A549 (cell line): Measurements from ENCODE around the gene CCDC102B. TPM values are rescaled to one million over a fixed set of nuclear protein-coding genes. Genes with fewer than 3 reads are reported as not detected.

Experiments
- ATAC-seq, 2 experiments: fragments of 200-7000 bp in 1 of 2; fragments of >200 bp in 1 of 2; cut with Nextera tagmentation in 1 of 2; cut with Tn5 transposase in 1 of 2; 3 replicates each; pipeline versions ENCODE4 v1.8.0 to v1.9.1; 2018 to 2020; ENCODE audit warnings: mild to moderate bottlenecking in 1 of 2, moderate library complexity in 1 of 2
- CTCF ChIA-PET: fragments of 300-600 bp; sonication (Branson Sonifier 250); formaldehyde crosslinking; extraction: SDS; loops from one replicate; lab custom pipeline; 2021; ENCODE audit warnings: antibody characterized with exemption, inconsistent platforms; lab: Yijun Ruan, JAX
- POLR2A ChIA-PET: fragments of 350-600 bp; formaldehyde crosslinking; extraction: SDS; loops from one replicate; lab custom pipeline; 2021; ENCODE audit warnings: antibody characterized with exemption, inconsistent platforms; lab: Yijun Ruan, JAX
- DNase-seq, 2 experiments: peaks; one replicate each; pipeline versions ENCODE4 v3.0.0 to v3.0.0-alpha.2; 2011 to 2016; ENCODE audit warnings: low read depth in 1 of 2, low spot score in 1 of 2
- FAIRE-seq: peaks from 2 replicates; lab custom pipeline; 2011; peaks lifted over from hg19 to GRCh38; lab: Jason Lieb, UNC
- H3K27ac ChIP-seq, 2 experiments: fragments of >200 bp; sonication (Bioruptor Twin); formaldehyde crosslinking; 3 replicates each; pipeline ENCODE4 v1.5.1; 2016 to 2017
- H3K4me1 ChIP-seq: fragments of >200 bp; sonication (Bioruptor Twin); formaldehyde crosslinking; 3 replicates; pipeline ENCODE4 v1.6.1; 2016
- H3K4me2 ChIP-seq: fragments of >200 bp; sonication (Bioruptor Twin); formaldehyde crosslinking; 3 replicates; pipeline ENCODE4 v1.6.1; 2016
- H3K4me3 ChIP-seq: fragments of >200 bp; sonication (Bioruptor Twin); formaldehyde crosslinking; 3 replicates; pipeline ENCODE4 v1.5.1; 2016
- H3K9me3 ChIP-seq: fragments of >200 bp; sonication (Bioruptor Twin); formaldehyde crosslinking; 3 replicates; pipeline ENCODE4 v1.6.1; 2016
- ATOH8 ChIP-seq: fragments of 250-450 bp; sonication (Bioruptor Pico); IDR thresholded peaks from 2 replicates; pipeline ENCODE4 v1.5.0; 2020; ENCODE audit warnings: low read depth, mild to moderate bottlenecking, moderate library complexity
- BCL3 ChIP-seq: fragments of >200 bp; sonication (Bioruptor Twin); formaldehyde crosslinking; IDR thresholded peaks from 3 replicates; pipeline ENCODE4 v1.6.1; 2016
- CBX8 ChIP-seq: fragments of 200-600 bp; sonication (generic); IDR thresholded peaks from 2 replicates; pipeline ENCODE4 v1.6.1; 2016
- CHD4 ChIP-seq: fragments of 200-600 bp; sonication (generic); IDR thresholded peaks from 2 replicates; pipeline ENCODE4 v1.6.1; 2016; ENCODE audit warnings: antibody characterized with exemption, mild to moderate bottlenecking, borderline replicate concordance
- EHMT2 ChIP-seq: fragments of 200-600 bp; sonication (generic); IDR thresholded peaks from 2 replicates; pipeline ENCODE4 v1.6.1; 2016; ENCODE audit warnings: antibody characterized with exemption, low read depth, mild to moderate bottlenecking, moderate library complexity
- ELK1 ChIP-seq: fragments of 150-350 bp; IDR thresholded peaks from 2 replicates; pipeline ENCODE4 v1.6.1; 2014; ENCODE audit warnings: low read depth, mild to moderate bottlenecking, low read length
- EP300 ChIP-seq, 2 experiments: fragments of >200 bp; sonication (Bioruptor Twin); formaldehyde crosslinking; IDR thresholded peaks; 2 replicates in 1 of 2; 3 replicates in 1 of 2; pipeline ENCODE4 v1.6.1; 2016 to 2017
- FOSB ChIP-seq: fragments of 250-450 bp; sonication (Bioruptor Pico); IDR thresholded peaks from 2 replicates; pipeline ENCODE4 v1.5.0; 2020; ENCODE audit warnings: mild to moderate bottlenecking, moderate library complexity
- FOSL2 ChIP-seq, 2 experiments: fragments of 450-650 bp in 1 of 2; fragments of >200 bp in 1 of 2; sonication (Bioruptor Twin) in 1 of 2; formaldehyde crosslinking; IDR thresholded peaks; 2 replicates each; pipeline versions ENCODE4 v1.5.0 to v1.6.1; 2016 to 2020; ENCODE audit warnings: mild to moderate bottlenecking in 1 of 2, moderate library complexity in 1 of 2
- FOXS1 ChIP-seq: fragments of 250-450 bp; sonication (Bioruptor Pico); IDR thresholded peaks from 2 replicates; pipeline ENCODE4 v1.5.0; 2020; ENCODE audit warnings: mild to moderate bottlenecking, moderate library complexity
- HES2 ChIP-seq: fragments of >200 bp; sonication (Bioruptor Twin); formaldehyde crosslinking; IDR thresholded peaks from 2 replicates; pipeline ENCODE4 v1.6.1; 2016
- HEYL ChIP-seq: fragments of 250-450 bp; sonication (Bioruptor Pico); IDR thresholded peaks from 2 replicates; pipeline ENCODE4 v1.8.0; 2021; ENCODE audit warnings: mild to moderate bottlenecking, moderate library complexity
- HOXA7 ChIP-seq: fragments of 250-450 bp; sonication (Bioruptor Pico); IDR thresholded peaks from 2 replicates; pipeline ENCODE4 v1.5.0; 2020; ENCODE audit warnings: mild to moderate bottlenecking, moderate library complexity
- HOXB13 ChIP-seq: fragments of 250-450 bp; sonication (Bioruptor Pico); IDR thresholded peaks from 2 replicates; pipeline ENCODE4 v1.5.0; 2020; ENCODE audit warnings: low read depth, mild to moderate bottlenecking, moderate library complexity
- JUN ChIP-seq, 2 experiments: fragments of >200 bp; sonication (Bioruptor Twin); formaldehyde crosslinking; IDR thresholded peaks; 2 replicates in 1 of 2; 3 replicates in 1 of 2; pipeline ENCODE4 v1.6.1; 2016 to 2017
- MAX ChIP-seq: IDR thresholded peaks from 2 replicates; pipeline ENCODE4 v1.6.1; 2012
- NFE2L2 ChIP-seq: fragments of 150-350 bp; conservative IDR thresholded peaks from 2 replicates; pipeline ENCODE4 v1.6.1; 2014; ENCODE audit warnings: low read length
- NR3C1 ChIP-seq: fragments of >200 bp; sonication (Bioruptor Twin); formaldehyde crosslinking; IDR thresholded peaks from 3 replicates; pipeline ENCODE4 v1.6.1; 2017
- PBX3 ChIP-seq: IDR thresholded peaks from 2 replicates; pipeline ENCODE4 v1.6.1; 2012
- POLR2A ChIP-seq: IDR thresholded peaks from 2 replicates; pipeline ENCODE4 v1.6.1; 2012; ENCODE audit warnings: mild to moderate bottlenecking, low read length
- POLR2AphosphoS2 ChIP-seq: conservative IDR thresholded peaks from 2 replicates; pipeline ENCODE4 v1.6.1; 2012; ENCODE audit warnings: low read length, improper control_type of control experiment, inconsistent platforms
- RAD21 ChIP-seq, 2 experiments: fragments of >200 bp in 1 of 2; sonication (Bioruptor Twin) in 1 of 2; formaldehyde crosslinking in 1 of 2; IDR thresholded peaks in 1 of 2; conservative IDR thresholded peaks in 1 of 2; 2 replicates in 1 of 2; 3 replicates in 1 of 2; pipeline ENCODE4 v1.6.1; 2012 to 2018; ENCODE audit warnings: inconsistent platforms in 1 of 2
- RARB ChIP-seq: fragments of 250-450 bp; sonication (Bioruptor Pico); IDR thresholded peaks from 2 replicates; pipeline ENCODE4 v1.8.0; 2021; ENCODE audit warnings: mild to moderate bottlenecking, moderate library complexity
- RFX5 ChIP-seq: fragments of 450-650 bp; IDR thresholded peaks from 2 replicates; pipeline ENCODE4 v1.7.1; 2014; ENCODE audit warnings: antibody characterized with exemption, mild to moderate bottlenecking, moderate library complexity
- TFCP2L1 ChIP-seq: fragments of 250-450 bp; sonication (Bioruptor Pico); IDR thresholded peaks from 2 replicates; pipeline ENCODE4 v1.5.0; 2021; ENCODE audit warnings: mild to moderate bottlenecking
- ZFP36 ChIP-seq: fragments of 450-650 bp; IDR thresholded peaks from 2 replicates; pipeline ENCODE4 v1.6.1; 2014; ENCODE audit warnings: borderline replicate concordance; ENCODE audit not compliant: partially characterized antibody
- ZNF302 ChIP-seq: fragments of 250-450 bp; sonication (Bioruptor Pico); IDR thresholded peaks from 2 replicates; pipeline ENCODE4 v1.9.0; 2021; ENCODE audit warnings: inconsistent platforms, mild to moderate bottlenecking, moderate library complexity
- ZSCAN20 ChIP-seq: fragments of 250-450 bp; sonication (Bioruptor Pico); IDR thresholded peaks from 2 replicates; pipeline ENCODE4 v1.8.0; 2022; ENCODE audit warnings: mild to moderate bottlenecking, moderate library complexity
- WGBS: methylation state at CpG from one replicate; pipeline ENCODE4 v1.1.6; 2017; ENCODE audit errors: missing lambda C conversion rate; 5-methylcytosine and 5-hydroxymethylcytosine counted together
- polyA plus RNA-seq, 4 experiments: library from polyadenylated mRNA; depleted of rRNA in 3 of 4; stranded (reverse); fragments of >200 nt; fragmentation: RNase III in 1 of 4; extraction: RNeasy Plus Mini Kit Qiagen cat#74134 plus additional on column Dnase treatment in 1 of 4; gene quantifications; 2 replicates in 3 of 4; 3 replicates in 1 of 4; pipeline ENCODE4 v1.2.3, GENCODE V29; 2011 to 2017

Gene CCDC102B
- polyA plus RNA-seq, 2 of the 4 experiments (the other 2 are of a cell fraction) = 1.2 to 1.6 TPM

GRCh38 chr18:68793951-68794350 lies 3.9 kb upstream of the CCDC102B start:
- Histone ChIP-seq H3K9me3 (no peaks in the 10 kb centered on the region), H3K4me2 (no peak overlapping the region), H3K27ac (no peak overlapping the region), H3K4me1 (no peaks in the 10 kb centered on the region), H3K4me3 (no peak overlapping the region)
- CTCF ChIA-PET = no interaction called here
- ATAC-seq (no peak), FAIRE-seq (no peak), DNase-seq (no peak)
- POLR2A ChIA-PET = no interaction called here
- no peak for TF ChIP-seq FOSB (CRISPR knock-in tag)
- no peak for TF ChIP-seq RARB (CRISPR knock-in tag)
- TF ChIP-seq EP300 (IDR thresholded peaks at IDR 0.05) = no peak
- no peak for TF ChIP-seq ELK1
- TF ChIP-seq JUN (IDR thresholded peaks at IDR 0.05) = no peak
- no peak for TF ChIP-seq EHMT2
- no peak for TF ChIP-seq BCL3
- TF ChIP-seq ZFP36 = no peak
- TF ChIP-seq NR3C1 = no peak
- TF ChIP-seq NFE2L2 = no peak
- no peak for TF ChIP-seq HOXB13
- no peak for TF ChIP-seq POLR2AphosphoS2
- TF ChIP-seq CHD4 = no peak
- no peak for TF ChIP-seq PBX3
- TF ChIP-seq CBX8 = no peak
- no peak for TF ChIP-seq ZSCAN20 (CRISPR knock-in tag)
- no peak for TF ChIP-seq MAX
- no peak for TF ChIP-seq FOXS1 (CRISPR knock-in tag)
- TF ChIP-seq POLR2A = no peak
- TF ChIP-seq HOXA7 = no peak

GRCh38 chr18:68796936-68797690 lies 767 bp upstream of the CCDC102B start:
- no peak overlapping the region for H3K27ac ChIP-seq
- CTCF ChIA-PET = no interaction called here
- no peak overlapping the region for H3K4me2 ChIP-seq
- no peak for TF ChIP-seq RAD21 (conservative IDR thresholded peaks at IDR 0.05 in 1 of 2, IDR thresholded peaks at IDR 0.05 in 1 of 2)
- TF ChIP-seq CHD4 = no peak
- TF ChIP-seq HES2 = no peak
- TF ChIP-seq HEYL (CRISPR knock-in tag) = no peak
- no peak for TF ChIP-seq HOXA7
- no peak for TF ChIP-seq FOSL2 (IDR thresholded peaks at IDR 0.05)
- TF ChIP-seq FOSL2 (CRISPR knock-in tag; IDR thresholded peaks at IDR 0.05) = no peak
- no peak for TF ChIP-seq TFCP2L1
- no peak for TF ChIP-seq RFX5
- no peak for TF ChIP-seq BCL3
- no peak for TF ChIP-seq ZFP36
- TF ChIP-seq NFE2L2 = no peak
- no peak for TF ChIP-seq FOSB (CRISPR knock-in tag)
- TF ChIP-seq MAX = no peak
- TF ChIP-seq ATOH8 (CRISPR knock-in tag) = no peak
- no peak for TF ChIP-seq ZNF302

More at GRCh38 chr18:68796936-68797690, 767 bp upstream of the CCDC102B start:
- Histone ChIP-seq H3K4me3 (no peak overlapping the region), H3K4me1 (no peaks in the 10 kb centered on the region), H3K9me3 (no peaks in the 10 kb centered on the region)
- POLR2A ChIA-PET = no interaction called here
- 24% methylated on average over 7 of the region's 7 CpGs for WGBS
- FAIRE-seq (no peak), DNase-seq (no peak), ATAC-seq (no peak)
